ENCODE measurements around the gene ARL8A.
"Not testable (repeated sequence)": the region's sequence is repeated elsewhere in the genome, so short reads cannot be mapped to it uniquely, and the experiment has no call there.

Gene ARL8A

DNA sequence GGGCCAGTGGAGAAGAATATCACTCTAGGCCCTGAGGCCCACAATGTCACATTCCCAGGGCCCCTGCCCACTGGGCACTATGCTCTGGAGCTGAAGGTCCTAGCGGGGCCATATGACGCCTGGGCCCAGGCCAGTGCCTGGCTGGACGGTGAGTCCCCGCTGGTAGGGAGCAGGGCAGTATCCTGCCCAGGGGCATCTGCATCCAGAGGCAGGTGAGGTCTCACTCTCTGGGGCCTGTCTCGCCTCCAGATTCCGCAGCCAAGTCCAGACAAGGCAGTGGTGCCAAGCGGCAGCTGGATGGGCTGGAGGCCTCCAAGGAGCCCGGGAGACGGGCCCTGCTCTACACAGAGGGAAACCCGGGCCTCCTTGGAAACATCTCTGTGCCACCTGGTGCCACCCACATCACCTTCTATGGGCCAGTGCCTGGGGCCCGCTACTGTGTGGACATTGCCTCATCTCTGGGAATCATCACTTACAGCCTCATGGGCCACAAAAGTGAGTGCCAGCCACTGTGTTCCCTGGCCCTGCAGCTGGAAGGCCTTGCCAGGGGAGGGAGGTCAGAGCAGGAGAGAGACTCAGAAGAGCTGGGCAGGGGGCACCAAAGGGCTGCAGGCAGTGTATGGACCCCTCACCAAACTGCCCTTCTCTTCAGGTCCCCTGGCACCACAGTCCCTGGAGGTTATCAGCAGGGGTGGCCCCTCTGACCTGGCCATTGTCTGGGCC is 26.9 kb upstream of the ARL8A start:
- DNase-seq (ENCODE audit: low read depth in 2 of 2) = no peak
- no peak overlapping the region for H3K4me3 ChIP-seq (replicated peaks in 1 of 2; ENCODE audit: low read depth in 2 of 2, low read length in 2 of 2)
- TF ChIP-seq, protein P1, sequence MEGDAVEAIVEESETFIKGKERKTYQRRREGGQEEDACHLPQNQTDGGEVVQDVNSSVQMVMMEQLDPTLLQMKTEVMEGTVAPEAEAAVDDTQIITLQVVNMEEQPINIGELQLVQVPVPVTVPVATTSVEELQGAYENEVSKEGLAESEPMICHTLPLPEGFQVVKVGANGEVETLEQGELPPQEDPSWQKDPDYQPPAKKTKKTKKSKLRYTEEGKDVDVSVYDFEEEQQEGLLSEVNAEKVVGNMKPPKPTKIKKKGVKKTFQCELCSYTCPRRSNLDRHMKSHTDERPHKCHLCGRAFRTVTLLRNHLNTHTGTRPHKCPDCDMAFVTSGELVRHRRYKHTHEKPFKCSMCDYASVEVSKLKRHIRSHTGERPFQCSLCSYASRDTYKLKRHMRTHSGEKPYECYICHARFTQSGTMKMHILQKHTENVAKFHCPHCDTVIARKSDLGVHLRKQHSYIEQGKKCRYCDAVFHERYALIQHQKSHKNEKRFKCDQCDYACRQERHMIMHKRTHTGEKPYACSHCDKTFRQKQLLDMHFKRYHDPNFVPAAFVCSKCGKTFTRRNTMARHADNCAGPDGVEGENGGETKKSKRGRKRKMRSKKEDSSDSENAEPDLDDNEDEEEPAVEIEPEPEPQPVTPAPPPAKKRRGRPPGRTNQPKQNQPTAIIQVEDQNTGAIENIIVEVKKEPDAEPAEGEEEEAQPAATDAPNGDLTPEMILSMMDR (IDR thresholded peaks at IDR 0.05; ENCODE audit: low read depth, low read length) = no peak

DNA sequence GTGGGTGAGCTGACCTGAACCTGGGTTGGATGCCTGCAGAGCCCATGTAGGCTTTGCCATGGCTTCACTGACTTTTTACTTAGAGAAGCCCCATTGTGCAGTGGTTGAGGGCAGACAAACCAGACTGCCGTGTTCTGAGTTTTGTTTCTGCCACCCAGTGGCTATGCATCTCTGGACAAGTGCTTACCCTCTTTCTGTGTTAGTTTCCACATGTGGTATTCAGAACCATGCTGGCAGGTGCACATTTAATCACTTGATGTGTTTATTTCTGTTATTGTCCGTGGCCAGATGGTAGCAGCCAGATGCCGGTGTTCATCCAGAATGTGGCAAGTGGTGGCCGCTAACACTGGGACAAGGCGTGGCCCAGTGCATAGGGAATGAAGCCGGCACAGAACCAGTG is 26.2 kb upstream of the ARL8A start:
- TF ChIP-seq, protein P1 (IDR thresholded peaks at IDR 0.05; ENCODE audit: low read depth, low read length) = no peak
- no peak for DNase-seq (ENCODE audit: low read depth in 2 of 2)
- H3K4me3 ChIP-seq (replicated peaks in 1 of 2; ENCODE audit: low read depth in 2 of 2, low read length in 2 of 2) = no peak overlapping the region

DNA sequence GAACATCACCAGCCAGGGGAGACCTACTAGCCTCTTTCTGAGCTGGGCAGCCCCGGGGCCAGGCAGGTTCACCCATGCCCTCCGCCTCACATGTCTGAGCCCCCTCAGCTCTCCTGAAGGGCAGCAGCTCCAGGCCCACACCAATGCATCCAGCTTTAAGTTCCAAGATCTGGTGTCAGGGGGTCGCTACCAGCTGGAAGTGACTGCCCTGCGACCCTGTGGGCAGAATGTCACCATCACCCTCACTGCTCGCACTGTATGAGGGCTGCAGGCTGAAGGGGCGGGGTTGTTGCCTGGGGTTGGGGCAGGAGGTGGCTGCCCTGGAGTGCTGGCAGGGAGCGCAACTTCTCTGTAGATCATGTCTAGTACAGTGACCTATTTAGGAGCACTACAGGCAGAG is 24.3 kb upstream of the ARL8A start:
- DNase-seq (ENCODE audit: low read depth in 2 of 2) = no peak
- H3K4me3 ChIP-seq (replicated peaks in 1 of 2; ENCODE audit: low read depth in 2 of 2, low read length in 2 of 2) = no peak overlapping the region
- TF ChIP-seq, protein P1 (IDR thresholded peaks at IDR 0.05; ENCODE audit: low read depth, low read length) = no peak

DNA sequence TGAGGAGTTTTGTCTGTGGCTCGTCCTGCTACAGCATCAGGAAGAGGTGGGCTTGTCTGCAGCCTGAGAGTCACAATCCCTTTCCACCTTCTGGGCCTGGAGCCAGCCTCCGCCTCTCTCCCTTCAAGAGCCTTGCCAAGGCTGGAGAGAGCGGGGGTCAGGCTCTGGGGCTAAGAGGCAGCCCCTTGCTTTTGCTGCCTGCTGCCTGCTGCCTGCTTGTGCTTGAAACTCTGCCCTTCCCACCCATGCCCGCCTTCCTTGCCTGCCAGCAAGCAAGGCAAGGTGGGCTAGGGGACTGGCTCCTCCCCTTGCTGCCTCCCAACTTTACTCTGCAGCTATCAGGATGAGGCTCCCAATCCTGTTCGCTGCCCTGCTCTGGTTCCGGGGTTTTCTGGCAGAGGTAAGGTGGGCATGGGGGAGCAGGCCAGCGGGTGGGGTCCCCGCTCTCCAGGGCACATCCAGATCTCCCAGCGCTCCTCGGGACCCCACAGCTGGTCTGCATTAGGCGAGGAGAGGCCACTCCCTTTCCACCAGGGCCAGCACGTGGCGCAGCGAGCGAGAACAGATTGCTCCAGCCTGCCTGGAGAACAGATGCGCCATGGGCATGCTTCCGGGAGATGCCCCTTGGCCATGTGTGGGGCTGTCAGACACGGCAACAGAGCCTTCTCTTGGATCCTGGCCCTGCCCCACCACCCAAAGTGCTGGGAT is 23.3 kb upstream of the ARL8A start:
- DNase-seq (ENCODE audit: low read depth in 2 of 2) = peak in 1 of 2 donors; percentile 41
- no peak overlapping the region for H3K4me3 ChIP-seq (replicated peaks in 1 of 2; ENCODE audit: low read depth in 2 of 2, low read length in 2 of 2)
- TF ChIP-seq, protein P1 (IDR thresholded peaks at IDR 0.05; ENCODE audit: low read depth, low read length) = no peak

DNA sequence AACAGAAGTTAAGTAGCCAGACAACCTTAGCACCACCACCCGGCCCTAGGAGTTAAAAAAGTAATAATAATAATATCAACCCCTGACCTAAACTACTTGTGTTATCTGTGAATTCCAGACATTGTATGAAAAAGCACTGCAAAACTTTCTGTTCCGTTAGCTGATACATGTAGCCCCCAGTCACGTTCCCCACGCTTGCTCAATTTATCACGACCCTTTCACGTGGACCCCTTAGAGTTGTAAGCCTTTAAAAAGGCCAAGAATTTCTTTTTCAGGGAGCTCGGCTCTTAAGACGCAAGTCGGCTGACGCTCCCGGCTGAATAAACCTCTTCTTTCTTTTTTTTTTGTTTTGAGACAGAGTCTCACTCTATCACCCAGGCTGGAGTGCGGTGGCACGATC is 22.5 kb upstream of the ARL8A start:
- not testable (repeated sequence) for H3K4me3 ChIP-seq (replicated peaks in 1 of 2; ENCODE audit: low read depth in 2 of 2, low read length in 2 of 2); DNase-seq (ENCODE audit: low read depth in 2 of 2)

DNA sequence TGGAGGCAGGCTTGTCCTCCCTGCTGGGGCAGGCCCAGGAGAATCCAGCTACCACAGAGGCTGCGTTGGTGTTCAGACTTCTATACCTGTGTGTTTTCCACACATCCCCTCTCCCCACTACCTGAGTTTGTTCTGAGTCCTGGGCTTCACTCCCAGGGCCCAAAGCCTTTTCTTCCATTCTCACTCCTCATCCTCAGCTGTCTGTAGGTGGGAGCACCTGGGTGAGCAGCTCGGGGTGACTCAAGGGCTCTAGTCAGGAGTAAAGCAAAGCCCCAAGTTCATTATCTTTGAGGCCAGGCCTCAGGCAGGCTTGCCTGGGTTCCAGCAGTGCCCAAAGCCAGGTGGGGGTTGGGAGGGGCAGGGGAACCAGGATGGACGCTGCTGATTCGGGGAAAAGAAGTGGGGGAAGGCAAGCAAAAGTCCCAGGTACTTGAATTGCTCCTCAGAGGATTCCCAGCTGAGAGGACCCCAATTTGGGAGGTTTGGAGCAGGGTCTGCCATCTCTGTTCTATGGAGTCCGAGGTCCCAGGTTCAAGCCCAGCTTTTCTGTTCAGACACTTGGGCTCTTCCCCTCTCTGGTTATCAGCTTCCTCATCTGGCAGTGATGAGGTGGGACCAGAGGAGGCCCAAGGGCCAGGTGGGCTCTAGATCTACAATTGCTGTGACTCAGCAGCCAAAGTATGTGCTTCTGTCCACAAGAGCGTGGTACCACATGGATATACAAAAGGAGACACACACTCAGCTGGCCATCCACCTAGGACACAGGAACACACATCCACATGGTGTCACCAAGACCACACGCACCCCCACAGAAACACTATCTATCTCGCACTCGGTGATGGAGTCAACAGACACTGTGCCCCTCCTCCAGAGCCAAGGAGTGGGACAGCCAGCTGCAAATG is 21.7 kb upstream of the ARL8A start:
- no peak for DNase-seq (ENCODE audit: low read depth in 2 of 2)
- no peak overlapping the region for H3K4me3 ChIP-seq (replicated peaks in 1 of 2; ENCODE audit: low read depth in 2 of 2, low read length in 2 of 2)

More for the DNA sequence above, 21.7 kb upstream of the ARL8A start:
- TF ChIP-seq, protein P1 (IDR thresholded peaks at IDR 0.05; ENCODE audit: low read depth, low read length) = no peak

All from cardiac fibroblast (primary cell).